K562 (cell line): ENCODE results near the gene DCAKD. TPM values are rescaled to one million over a fixed set of nuclear protein-coding genes. Genes with fewer than 3 reads are reported as not detected.

ENCODE experiments used
- ARNT ChIP-seq, 2 experiments: fragments of 450-650 bp; IDR thresholded peaks; 2 replicates each; pipeline ENCODE4 v1.6.1; 2016; ENCODE audit warnings: mild to moderate bottlenecking in 1 of 2
- BCOR ChIP-seq: fragments of 450-650 bp; IDR thresholded peaks from 2 replicates; pipeline ENCODE4 v1.6.1; 2016
- ELK3 ChIP-seq: fragments of 450-650 bp; formaldehyde crosslinking; IDR thresholded peaks from 2 replicates; pipeline ENCODE4 v1.4.0; 2020; ENCODE audit warnings: mild to moderate bottlenecking
- ESRRA ChIP-seq: fragments of 450-650 bp; IDR thresholded peaks from 2 replicates; pipeline ENCODE4 v1.6.1; 2014; ENCODE audit warnings: low read depth, mild to moderate bottlenecking, moderate library complexity, borderline replicate concordance
- FIP1L1 ChIP-seq: fragments of 200-400 bp; formaldehyde crosslinking; IDR thresholded peaks from 2 replicates; pipeline ENCODE4 v1.6.1; 2018; ENCODE audit warnings: mild to moderate bottlenecking, low read depth, low read length; ENCODE audit not compliant: poor library complexity, severe bottlenecking
- FOS ChIP-seq: IDR thresholded peaks from 3 replicates; pipeline ENCODE4 v1.6.1; 2011; ENCODE audit not compliant: insufficient read length; ENCODE audit errors: extremely low read depth
- FOXP1 ChIP-seq: sonication (generic); formaldehyde crosslinking; IDR thresholded peaks from 2 replicates; pipeline ENCODE4 v1.8.0; 2022; ENCODE audit warnings: mild to moderate bottlenecking, missing genetic modification reagents
- GTF3C2 ChIP-seq: IDR thresholded peaks from 3 replicates; pipeline ENCODE4 v1.6.1; 2011; ENCODE audit warnings: borderline replicate concordance, mild to moderate bottlenecking, moderate library complexity; ENCODE audit not compliant: insufficient read length; ENCODE audit errors: extremely low read depth
- ILK ChIP-seq: fragments of 450-650 bp; IDR thresholded peaks from 2 replicates; pipeline ENCODE4 v1.6.1; 2016; ENCODE audit warnings: missing genetic modification characterization, low read depth, mild to moderate bottlenecking, missing compliant biosample characterization, moderate library complexity, borderline replicate concordance
- MAZ ChIP-seq, 2 experiments: fragments of 450-650 bp in 1 of 2; sonication (generic) in 1 of 2; formaldehyde crosslinking; IDR thresholded peaks in 1 of 2; conservative IDR thresholded peaks in 1 of 2; 2 replicates each; pipeline versions ENCODE4 v1.4.0 to v1.5.0; 2020; ENCODE audit warnings: mild to moderate bottlenecking in 1 of 2, missing genetic modification reagents in 1 of 2
- MEF2D ChIP-seq: conservative IDR thresholded peaks from 2 replicates; pipeline ENCODE4 v1.6.1; 2016; ENCODE audit warnings: low read depth, missing genetic modification characterization, missing compliant biosample characterization
- PCBP1 ChIP-seq: fragments of 200-400 bp; formaldehyde crosslinking; IDR thresholded peaks from 2 replicates; pipeline ENCODE4 v1.6.1; 2018; ENCODE audit warnings: mild to moderate bottlenecking, low read depth, low read length; ENCODE audit not compliant: poor library complexity, severe bottlenecking
- PYGO2 ChIP-seq: fragments of 450-650 bp; IDR thresholded peaks from 2 replicates; pipeline ENCODE4 v1.6.1; 2016; ENCODE audit warnings: mild to moderate bottlenecking, missing genetic modification characterization, moderate library complexity, missing compliant biosample characterization
- RBFOX2 ChIP-seq: fragments of 200-400 bp; formaldehyde crosslinking; IDR thresholded peaks from 2 replicates; pipeline ENCODE4 v1.6.1; 2017; ENCODE audit warnings: low read depth, mild to moderate bottlenecking, low read length, moderate library complexity
- SMAD1 ChIP-seq: fragments of 150-350 bp; IDR thresholded peaks from 2 replicates; pipeline ENCODE4 v1.6.1; 2014; ENCODE audit warnings: low read length, low read depth; ENCODE audit not compliant: partially characterized antibody
- SPI1 ChIP-seq: IDR thresholded peaks from 2 replicates; pipeline ENCODE4 v1.6.1; 2011; ENCODE audit warnings: low read depth, low read length, control low read depth, borderline replicate concordance
- TCF7L2 ChIP-seq: fragments of 150-350 bp; IDR thresholded peaks from 2 replicates; pipeline ENCODE4 v1.6.1; 2016; ENCODE audit warnings: low read depth, mild to moderate bottlenecking, low read length, moderate library complexity
- ZC3H4 ChIP-seq: sonication (generic); formaldehyde crosslinking; IDR thresholded peaks from 2 replicates; pipeline ENCODE4 v1.9.0; 2021; ENCODE audit warnings: missing genetic modification reagents, borderline replicate concordance
- ZNF395 ChIP-seq: fragments of 200-800 bp; sonication (Bioruptor generic); IDR thresholded peaks from 2 replicates; pipeline ENCODE4 v1.6.1; 2017; ENCODE audit warnings: missing genetic modification characterization, missing compliant biosample characterization
- ZNF512 ChIP-seq: IDR thresholded peaks from 2 replicates; pipeline ENCODE4 v1.6.1; 2016; ENCODE audit warnings: missing genetic modification characterization, missing compliant biosample characterization
- ZNF830 ChIP-seq: fragments of 250-450 bp; sonication (Bioruptor Pico); IDR thresholded peaks from 2 replicates; pipeline ENCODE4 v1.5.0; 2021; ENCODE audit warnings: mild to moderate bottlenecking
- polyA plus RNA-seq, 8 experiments: library from polyadenylated mRNA; depleted of rRNA in 4 of 8; stranded (reverse) in 5 of 8; unstranded in 3 of 8; fragments of >200 nt; fragmentation: Nextera tagmentation in 2 of 8; fragmentation: Illumina TruSeq in 1 of 8; extraction: Ambion mirVana in 2 of 8; extraction: Trizol in 1 of 8; gene quantifications; 2 replicates each; pipeline versions ENCODE4 v1.2.1 to v1.2.3, GENCODE V29; 2011 to 2014; ENCODE audit warnings: inconsistent platforms in 1 of 8, missing spikeins in 1 of 8
- total RNA-seq, 7 experiments: library from RNA; depleted of rRNA in 6 of 7; stranded (reverse); fragments of >200 nt in 6 of 7; fragmentation: Illumina TruSeq in 2 of 7; extraction: Trizol in 2 of 7; gene quantifications; 2 replicates each; pipeline versions ENCODE4 v1.2.1 to v1.2.3, GENCODE V29; 2011 to 2021; ENCODE audit warnings: low replicate concordance in 1 of 7

Gene DCAKD
- total and polyA plus RNA-seq, 9 of the 15 experiments (the other 6 are each of a cell fraction or from before 2014, with no cell fraction given), result 7.9 to 35.5 (median 21.4) TPM

- TF ChIP-seq MEF2D (tag), result no peak
- peak; percentile 18 to 78; a peak in 3 of 4 replicates for TF ChIP-seq MAZ (CRISPR knock-in tag; conservative IDR thresholded peaks at IDR 0.05 in 1 of 2, IDR thresholded peaks at IDR 0.05 in 1 of 2)
- no peak for TF ChIP-seq FOS
- TF ChIP-seq ESRRA, result peak; percentile 98
- no peak for TF ChIP-seq ZC3H4
- no peak for TF ChIP-seq FIP1L1
- peak; percentile 68; the same call in 1 of the 2 replicates for TF ChIP-seq FOXP1 (CRISPR knock-in tag)
- peak; percentile 45 for TF ChIP-seq SMAD1
- no peak for TF ChIP-seq GTF3C2
- TF ChIP-seq ZNF830 (CRISPR knock-in tag), result no peak
- TF ChIP-seq PYGO2, result no peak
- TF ChIP-seq ARNT (IDR thresholded peaks at IDR 0.05), result no peak
- no peak for TF ChIP-seq TCF7L2
- no peak for TF ChIP-seq ELK3 (CRISPR knock-in tag)
- TF ChIP-seq RBFOX2, result peak; percentile 90
- TF ChIP-seq BCOR, result peak; percentile 50; the same call in 1 of the 2 replicates
- TF ChIP-seq ZNF512 (tag), result no peak
- TF ChIP-seq SPI1, result no peak
- no peak for TF ChIP-seq ILK (tag)
- no peak for TF ChIP-seq PCBP1
- TF ChIP-seq ZNF395 (CRISPR knock-in tag), result no peak
Measured at GRCh38 chr17:45051060-45051719, at the start of gene DCAKD (continued).
